HG03565 (cell line): Measurements from ENCODE around the gene EID3.
"Not testable (repeated sequence)": the region's sequence is repeated elsewhere in the genome, so short reads cannot be mapped to it uniquely, and the experiment has no call there.

Experiments used
- ATAC-seq: cut with Tn5 transposase; IDR thresholded peaks from one replicate; pipeline ENCODE4 v1.9.1; 2021; ENCODE audit warnings: mild to moderate bottlenecking, moderate library complexity; ENCODE audit not compliant: unreplicated experiment

Gene EID3

DNA sequence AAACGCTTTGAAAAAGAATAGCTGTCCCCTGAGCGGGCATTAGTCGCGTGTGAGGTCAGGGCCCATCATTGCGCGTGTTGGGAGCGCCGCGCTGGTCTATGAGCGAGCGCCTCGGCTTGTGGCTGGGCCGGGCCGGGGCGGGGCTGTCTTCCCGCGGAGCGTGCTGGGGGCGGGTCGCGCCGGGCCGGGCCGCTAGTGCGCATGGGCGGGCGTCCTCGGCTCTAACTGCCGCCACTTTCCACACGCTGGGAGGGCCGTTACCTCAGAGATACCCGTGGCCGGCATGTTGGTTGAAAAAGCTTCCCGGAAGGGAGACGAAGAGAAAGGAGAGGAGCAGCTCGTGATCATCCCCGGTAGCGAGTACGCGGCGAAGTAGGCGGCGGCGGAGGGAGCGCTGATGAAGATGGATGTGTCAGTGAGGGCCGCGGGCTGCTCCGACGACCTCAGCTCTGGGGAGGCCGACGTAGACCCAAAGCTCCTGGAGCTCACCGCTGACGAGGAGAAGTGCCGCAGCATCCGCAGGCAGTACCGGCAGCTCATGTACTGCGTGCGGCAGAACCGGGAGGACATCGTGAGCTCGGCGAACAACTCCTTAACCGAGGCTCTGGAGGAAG is at the start of gene EID3:
EID3 (plus strand) TSS at position 202 of the 614 bp plus-strand sequence; CDS start at position 398, 196 bp downstream.
- peak; percentile 76 for ATAC-seq

DNA sequence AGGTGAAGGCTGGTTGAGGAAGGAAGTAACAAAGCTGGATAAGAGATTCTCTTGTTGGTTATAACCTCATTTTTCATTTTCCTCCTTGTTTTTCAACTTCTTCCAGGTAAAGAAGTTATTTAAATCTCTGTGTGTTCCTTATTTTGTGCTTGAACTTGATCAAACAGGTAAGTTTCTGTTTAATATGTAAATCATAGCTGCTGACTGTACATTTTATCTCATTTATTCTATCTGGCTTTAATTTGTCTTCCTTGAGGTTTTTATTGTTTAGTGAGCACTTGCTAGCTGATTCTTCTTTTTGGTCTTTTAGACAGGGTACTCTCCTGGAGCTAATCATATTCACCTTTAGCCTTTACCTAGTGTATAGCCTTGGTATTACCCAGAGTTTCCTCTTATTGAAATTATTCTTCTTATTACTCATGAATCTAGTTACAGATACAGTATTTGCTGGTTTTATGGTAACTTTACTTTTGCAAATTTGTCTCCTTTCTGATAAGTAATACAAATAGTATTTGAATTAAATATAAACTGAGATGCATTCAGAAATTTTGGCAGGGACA is 45.5 kb upstream of the EID3 start:
- ATAC-seq, result no peak

DNA sequence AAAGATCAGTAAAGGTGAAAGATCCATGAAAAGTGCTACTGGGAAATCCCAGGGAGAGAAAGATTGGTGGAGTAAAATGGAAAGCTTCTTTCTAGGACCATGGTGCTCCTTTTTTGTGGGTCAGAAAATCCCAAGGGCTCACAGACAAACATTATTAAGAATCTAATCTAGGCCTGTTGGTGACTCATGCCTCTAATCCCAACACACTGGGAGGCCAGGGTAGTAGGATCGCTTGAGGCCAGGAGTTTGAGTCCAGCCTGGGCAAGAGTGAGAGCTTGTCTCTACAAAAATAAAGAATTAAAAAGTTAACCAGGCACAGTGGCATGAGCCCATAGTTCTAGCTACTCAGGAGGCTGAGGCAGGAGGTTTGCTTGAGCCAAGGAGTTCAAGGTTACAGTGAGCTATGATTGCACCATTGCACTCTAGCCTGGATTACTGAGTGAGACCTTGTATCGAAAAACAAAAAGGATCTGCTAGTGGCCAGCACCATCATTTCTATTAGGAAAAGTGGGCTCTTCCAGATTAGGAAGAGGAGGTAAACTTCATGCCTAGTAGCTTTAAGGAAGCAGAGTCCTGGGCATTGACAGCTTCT is 45.0 kb upstream of the EID3 start:
- no peak for ATAC-seq

DNA sequence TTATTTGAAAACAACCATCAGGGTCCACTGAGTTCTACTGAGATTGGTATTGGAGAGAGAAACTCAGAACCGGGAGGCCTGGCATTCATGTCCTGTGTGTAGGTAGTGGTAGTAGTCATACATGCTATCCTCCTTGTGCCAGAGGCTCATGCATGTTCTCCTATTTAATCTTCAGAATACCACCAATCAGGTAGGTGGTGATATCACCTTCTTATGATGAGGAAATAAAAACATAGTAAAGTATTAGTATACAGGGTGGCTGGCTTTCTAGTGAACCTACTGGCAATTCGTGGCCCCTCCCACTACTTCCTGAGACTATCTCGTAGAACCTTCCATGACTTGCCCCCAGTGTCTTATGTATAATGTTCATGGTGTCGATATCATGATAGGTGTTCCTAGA is 40.5 kb upstream of the EID3 start:
- no peak for ATAC-seq

DNA sequence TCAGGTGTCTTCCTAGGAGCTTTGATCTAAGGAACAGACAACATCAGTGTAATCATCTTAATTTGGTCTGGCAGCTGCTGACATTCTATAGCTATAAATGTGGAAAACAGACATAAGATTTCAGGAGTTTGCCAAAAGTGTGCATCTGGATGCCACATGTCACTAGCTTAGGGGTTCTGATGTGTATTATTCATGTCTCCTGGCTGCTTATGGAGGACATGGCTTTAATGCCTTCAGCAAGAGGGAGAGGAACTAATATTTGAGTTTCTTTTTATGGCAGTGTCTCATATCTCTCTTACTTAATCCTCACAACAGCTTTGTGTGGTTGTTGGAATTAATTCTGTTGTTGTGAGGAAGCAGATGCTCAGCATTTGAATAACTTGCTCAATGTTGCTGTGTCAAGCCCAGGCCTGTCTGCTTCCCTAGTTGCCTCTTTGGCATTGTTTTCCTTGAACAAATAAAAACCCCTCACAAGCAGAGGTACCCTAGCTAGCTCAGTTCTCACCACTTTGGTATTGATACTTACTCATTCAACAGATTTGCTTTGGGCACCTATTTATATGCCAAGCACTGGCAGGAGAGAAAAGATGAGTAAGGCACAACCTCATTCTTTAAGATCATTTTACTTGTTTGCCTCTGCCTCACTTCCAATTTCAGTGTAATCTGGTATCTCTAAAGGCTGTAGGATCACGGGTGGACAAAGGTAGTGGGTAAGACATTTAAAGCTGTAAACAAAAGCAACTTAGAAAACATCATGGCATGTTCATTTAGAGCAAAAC is 39.8 kb upstream of the EID3 start:
- ATAC-seq, result no peak

DNA sequence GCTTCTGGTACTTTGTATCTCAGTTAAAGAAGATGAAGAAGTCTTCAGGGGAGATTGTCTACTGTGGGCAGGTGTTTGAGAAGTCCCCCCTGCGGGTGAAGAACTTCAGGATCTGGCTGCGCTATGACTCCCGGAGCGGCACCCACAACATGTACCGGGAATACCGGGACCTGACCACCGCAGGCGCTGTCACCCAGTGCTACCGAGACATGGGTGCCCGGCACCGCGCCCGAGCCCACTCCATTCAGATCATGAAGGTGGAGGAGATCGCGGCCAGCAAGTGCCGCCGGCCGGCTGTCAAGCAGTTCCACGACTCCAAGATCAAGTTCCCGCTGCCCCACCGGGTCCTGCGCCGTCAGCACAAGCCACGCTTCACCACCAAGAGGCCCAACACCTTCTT is 38.1 kb upstream of the EID3 start:
- not testable (repeated sequence) for ATAC-seq

DNA sequence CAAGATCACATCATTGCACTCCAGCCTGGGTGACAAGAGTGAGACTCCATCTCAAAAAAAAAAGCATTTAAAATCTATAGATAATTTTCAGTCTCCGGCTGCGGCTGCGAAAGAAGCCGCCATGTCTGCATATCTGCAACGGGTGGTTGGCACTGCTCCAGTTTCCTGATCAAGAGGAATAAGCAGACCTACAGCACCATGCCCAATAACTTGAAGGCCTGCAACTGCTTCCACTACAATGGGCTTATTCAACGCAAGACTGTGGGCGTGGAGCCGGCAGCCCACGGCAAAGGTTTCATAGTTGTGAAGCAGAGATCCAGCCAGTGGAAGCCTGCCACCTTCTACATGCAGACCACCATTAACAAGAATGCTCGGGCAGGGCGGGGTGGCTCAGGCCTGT is 30.6 kb upstream of the EID3 start:
- ATAC-seq, result no peak

DNA sequence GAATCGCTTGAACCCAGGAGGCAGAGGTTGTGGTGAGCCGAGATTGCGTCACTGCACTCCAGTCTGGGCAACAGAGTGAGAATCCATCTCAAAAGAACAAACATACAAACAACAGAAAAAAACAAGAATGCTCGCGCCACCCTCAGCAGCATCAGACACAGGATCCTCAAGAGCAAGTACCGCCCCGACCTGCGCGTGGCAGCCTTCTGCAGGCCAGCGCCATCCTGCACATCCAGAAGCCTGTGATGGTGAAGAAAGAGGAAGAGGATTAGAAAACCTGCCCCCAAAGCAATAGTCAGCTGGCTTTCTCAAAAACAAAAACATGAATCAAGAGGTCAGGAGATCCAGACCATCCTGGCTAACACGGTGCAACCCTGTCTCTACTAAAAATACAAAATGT is 30.0 kb upstream of the EID3 start:
- ATAC-seq, result no peak

DNA sequence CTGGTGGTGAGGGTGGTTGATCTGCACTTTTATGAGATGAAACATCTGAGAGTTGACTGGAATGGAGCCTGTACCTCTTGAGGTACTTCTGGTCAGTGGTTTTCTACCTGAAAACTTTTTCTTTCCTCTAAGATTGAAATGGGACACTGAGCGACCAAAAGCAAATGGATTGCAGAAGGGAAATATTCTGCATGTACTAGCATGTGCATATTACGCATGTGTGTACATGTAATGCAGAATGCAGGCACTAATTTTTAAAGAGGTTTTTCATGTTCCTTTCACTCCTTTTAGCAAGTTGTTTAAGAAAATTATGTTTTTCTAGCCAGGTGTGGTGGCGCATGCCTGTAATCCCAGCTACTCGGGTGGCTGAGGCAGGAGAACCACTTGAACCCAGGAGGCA is 28.7 kb upstream of the EID3 start:
- ATAC-seq, result no peak

DNA sequence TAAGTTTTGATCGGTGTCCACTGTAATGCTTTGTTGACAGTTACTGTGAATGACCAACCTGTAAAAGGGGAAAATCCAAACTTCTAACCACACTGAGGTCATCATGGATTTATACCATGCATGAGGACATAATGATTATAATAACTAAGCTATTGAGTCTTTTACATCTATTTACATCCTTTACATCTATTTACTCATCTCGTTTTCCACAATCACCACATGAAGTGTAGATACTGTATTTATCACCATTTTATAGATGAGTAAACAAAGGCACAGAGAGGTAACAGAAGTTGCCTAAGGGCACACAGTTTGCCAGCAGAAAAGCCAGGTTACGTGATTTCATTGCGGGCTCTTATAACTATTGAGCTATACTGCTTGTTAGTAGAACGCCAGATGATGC is 27.9 kb upstream of the EID3 start:
- ATAC-seq, result peak; percentile 16

DNA sequence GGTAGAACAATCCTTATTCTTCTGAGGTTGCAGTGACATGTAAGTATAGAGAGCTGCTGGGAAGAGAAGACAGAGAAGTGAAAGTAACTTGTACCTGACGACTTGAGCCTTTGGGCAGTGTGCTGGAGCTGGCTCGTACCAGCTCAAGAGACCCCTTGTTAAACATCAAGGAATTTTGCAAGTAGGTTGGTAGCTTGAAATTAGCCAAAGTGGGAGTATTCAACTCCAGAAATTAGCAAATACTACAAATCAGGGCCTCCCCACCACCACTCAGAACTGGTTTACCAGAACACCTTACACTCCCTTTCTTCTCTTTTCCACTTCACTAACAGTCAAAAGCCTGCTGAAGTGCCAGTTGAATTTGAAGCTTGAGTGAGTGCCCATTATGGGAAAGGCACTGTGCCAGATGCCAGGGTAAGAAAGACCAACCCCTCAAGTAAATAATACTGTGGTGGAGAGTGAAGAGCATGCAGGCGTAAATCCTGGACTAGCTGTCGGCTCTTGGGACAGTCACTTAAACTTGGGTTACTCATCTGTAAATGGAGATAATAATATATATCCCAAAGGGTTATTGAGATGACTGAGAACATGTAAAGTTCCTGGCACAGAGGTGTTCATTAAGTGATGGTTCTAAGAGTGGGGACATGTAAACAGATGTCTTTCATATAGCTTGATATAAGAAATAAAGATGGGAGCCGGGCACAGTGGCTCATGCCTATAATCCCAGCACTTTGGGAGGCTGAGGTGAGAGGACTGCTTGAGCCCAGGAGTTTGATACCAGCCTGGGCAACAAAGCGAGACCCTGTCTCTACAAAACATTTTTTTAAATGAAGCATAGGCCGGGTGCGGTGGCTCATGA is 27.0 kb upstream of the EID3 start:
- peak; percentile 48 for ATAC-seq

DNA sequence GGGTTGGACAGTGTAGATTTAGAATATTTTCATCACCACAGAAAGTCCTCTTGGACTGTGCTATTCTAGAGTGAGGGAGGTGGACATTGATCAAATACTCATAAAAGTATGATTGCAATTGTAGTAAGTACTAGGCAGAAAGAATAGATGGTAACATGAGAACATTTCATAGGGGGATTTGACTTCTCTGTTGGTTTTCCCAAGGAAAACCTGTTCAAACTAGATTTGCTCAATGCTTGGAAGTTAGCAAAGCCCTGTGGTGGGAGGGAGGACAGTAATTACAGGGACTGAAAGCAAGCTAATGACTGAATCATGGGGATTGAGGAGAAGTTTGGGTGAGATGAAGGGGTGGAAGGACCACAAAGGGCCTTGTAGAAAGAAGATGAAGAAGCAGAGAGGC is 24.4 kb upstream of the EID3 start:
- ATAC-seq, result no peak

DNA sequence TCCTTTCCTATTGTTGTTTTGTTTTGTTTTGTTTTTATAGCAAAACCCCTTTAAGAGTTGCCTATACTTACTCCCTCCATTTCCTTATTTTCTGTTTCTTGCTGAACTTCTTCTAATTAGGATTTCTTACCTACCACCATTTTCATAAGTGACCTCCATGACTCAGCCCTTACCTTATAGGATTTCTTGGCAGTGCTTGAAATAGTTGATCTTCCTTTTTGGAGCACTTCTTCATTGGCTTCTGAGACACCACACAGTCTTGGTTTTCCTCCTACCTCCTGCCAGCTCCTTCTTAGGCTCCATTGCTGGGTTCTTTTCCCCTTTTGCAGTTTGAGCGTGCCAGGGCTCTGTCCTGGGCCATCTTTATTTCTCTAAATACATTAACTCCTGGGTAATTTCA is 23.4 kb upstream of the EID3 start:
- ATAC-seq, result no peak

DNA sequence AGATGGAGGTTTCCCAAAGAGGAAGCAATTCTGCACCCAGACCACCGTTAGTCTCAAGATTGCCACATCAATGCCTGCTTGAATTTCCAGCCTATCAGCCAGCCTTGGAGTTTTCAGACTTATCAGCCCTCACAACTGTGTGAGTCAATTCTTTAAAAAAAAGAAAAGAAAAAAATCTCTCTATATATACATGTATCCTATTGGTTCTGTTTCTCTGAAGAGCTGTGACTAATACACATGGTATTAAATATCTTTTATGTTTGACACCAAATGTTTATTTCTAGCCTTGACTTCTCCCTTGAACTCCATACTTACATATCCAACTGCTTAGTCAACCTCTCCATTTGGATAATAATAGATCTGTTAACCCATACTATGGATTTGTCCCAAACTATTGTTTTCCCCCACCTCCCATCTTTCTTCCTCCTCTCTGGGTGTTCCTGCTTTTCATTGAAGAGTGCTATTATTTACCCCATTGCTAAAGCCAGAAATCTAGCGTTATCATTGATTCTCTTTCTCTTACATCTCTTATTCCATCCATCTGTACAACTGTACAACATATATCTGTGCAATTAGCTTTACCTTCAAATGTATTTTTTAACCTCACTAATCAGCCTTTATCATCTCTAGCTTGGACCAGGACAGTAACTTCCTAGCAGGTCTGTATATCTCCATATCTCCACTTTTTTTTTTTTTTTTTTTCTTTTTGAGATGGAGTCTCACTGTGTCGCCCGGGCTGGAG is 22.7 kb upstream of the EID3 start:
- no peak for ATAC-seq

DNA sequence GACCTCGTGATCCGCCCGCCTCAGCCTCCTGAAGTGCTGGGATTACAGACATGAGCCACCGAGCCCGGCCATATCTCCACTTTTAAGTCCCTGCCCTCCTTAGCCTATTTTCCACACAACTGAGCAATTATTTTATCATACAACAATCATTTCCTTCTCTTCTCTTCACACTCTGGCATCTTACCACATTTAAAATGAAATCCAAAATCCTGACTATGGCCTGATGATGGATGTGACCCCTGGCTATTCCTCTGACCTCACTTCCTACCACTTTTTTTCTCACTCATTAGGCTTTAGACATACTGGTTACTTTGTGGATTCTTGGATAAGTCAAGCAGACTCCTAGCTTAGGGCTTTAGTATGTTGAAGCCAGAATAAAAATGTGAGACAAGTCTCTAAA is 21.9 kb upstream of the EID3 start:
- ATAC-seq, result no peak

DNA sequence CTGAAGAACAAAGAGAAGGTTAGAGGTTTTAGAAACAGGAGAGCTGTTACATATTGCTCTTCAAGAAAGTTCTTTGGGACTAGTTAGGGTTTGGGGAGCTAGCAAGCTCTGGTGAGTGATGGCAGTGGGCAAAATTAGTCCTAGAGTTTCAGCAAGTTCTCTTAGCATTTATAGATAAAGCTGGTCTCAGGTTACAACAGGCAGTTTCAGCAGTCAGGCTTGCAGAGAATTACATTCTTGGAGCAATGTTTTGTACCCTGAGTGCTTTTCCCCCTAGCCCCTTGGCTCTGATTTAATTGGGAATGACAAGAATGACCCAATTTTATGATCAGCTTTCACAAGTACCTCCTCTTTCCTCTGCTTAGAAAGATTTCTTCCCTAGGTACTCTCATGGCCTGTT is 21.4 kb upstream of the EID3 start:
- ATAC-seq, result no peak

DNA sequence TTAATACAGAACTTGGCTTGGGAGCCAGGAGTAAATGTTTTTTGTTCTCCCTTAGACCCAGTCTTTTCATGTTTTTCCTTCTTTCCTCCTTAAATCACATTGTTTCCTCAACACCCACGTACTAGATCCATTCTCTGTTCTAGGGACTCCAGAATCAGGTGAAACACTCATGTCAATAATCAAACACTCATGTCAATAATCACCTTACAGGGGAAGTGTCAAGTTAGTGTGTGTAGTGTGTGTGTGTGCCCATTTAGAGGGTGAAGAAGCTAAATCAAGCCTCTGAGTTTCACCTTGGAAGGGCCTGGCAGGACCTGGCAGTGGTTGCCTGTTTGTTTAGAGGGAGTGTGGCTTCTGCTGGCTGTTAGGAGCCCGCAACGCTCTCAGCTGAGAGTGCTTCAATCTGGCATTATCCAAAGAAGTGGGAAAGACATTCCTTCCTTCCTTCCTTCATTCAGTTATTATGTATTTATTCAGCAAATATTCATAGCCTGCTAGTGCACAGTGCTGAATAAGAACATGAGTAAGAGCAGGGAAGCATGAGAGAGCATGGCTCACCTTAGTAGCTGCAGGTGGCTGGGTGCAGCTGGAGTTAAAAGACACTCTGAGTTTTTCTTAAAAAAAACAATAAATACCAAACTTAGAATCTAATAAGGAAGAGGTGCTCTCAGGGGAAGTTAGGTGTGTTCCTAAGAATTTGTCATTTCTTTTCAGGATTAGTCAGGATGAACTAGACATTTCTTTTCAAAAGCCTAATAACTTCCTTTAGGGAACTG is 17.6 kb upstream of the EID3 start:
- no peak for ATAC-seq

DNA sequence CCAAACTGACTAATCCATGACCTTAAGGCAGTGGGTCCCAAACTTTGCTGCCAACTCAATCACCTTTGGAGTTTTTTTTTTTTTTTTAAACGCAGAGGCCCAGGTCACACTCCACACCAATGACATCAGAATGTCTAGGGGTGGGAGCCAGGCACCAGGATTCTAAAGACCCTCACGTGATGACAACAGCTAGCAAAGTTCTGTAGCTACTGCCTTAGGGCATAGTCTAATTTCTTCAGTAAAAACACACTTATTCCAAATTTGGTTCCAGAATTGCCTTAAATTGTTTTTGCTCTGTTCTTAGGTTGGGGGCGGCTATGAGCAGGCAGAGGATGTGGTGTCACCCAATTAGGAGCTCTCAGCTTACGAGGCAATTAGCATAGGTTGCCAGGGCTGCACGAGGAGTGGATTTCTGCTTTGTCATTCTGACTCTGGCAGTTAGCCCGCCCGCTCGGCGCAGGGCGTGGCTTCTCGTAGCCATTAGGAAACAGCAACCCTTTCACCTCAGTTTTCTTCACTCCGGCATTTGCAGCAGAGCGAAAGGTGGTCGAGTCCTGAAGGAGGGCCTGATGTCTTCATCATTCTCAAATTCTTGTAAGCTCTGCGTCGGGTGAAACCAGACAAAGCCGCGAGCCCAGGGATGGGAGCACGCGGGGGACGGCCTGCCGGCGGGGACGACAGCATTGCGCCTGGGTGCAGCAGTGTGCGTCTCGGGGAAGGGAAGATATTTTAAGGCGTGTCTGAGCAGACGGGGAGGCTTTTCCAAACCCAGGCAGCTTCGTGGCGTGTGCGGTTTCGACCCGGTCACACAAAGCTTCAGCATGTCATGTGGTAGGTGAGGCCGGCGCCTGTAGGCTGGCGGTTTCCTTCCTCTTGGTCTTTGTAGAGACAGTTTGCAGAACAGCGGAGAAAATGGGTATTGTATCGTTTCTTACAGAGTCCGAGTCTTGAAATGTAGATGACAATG is 16.7 kb upstream of the EID3 start:
- ATAC-seq, result peak; percentile 79
